Spleen (tissue), 11 donors: ENCODE results near the gene FADS3. TPM values are rescaled to one million over a fixed set of nuclear protein-coding genes. Genes with fewer than 3 reads are reported as not detected.

ENCODE experiments used
- DNase-seq: peaks from one replicate; pipeline ENCODE4 v3.0.0-alpha.2; 2020
- H3K27ac ChIP-seq, 8 donors: fragments of 200-600 bp; sonication (generic) in 7 of 8; 1 replicate in 4 of 8; 2 replicates in 4 of 8; pipeline versions ENCODE4 v1.5.0 to v1.8.0; 2016 to 2021; ENCODE audit warnings: inconsistent platforms in 4 of 8, mild to moderate bottlenecking in 4 of 8, moderate library complexity in 1 of 8
- H3K27me3 ChIP-seq, 7 donors: fragments of 200-600 bp; sonication (generic) in 6 of 7; replicated peaks in 1 of 7; 1 replicate in 4 of 7; 2 replicates in 3 of 7; pipeline versions ENCODE4 v1.5.0 to v1.8.0; 2016 to 2021; ENCODE audit warnings: inconsistent platforms in 3 of 7, mild to moderate bottlenecking in 1 of 7
- H3K36me3 ChIP-seq, 6 donors: fragments of 200-600 bp; sonication (generic) in 5 of 6; 1 replicate in 4 of 6; 2 replicates in 2 of 6; pipeline versions ENCODE4 v1.5.0 to v1.8.0; 2016 to 2021; ENCODE audit warnings: inconsistent platforms in 2 of 6
- H3K4me1 ChIP-seq, 6 donors: fragments of 200-600 bp; sonication (generic) in 5 of 6; 1 replicate in 3 of 6; 2 replicates in 3 of 6; pipeline versions ENCODE4 v1.5.0 to v1.8.0; 2016 to 2021; ENCODE audit warnings: inconsistent platforms in 3 of 6
- H3K4me3 ChIP-seq, 8 donors: fragments of 200-600 bp; sonication (generic) in 7 of 8; 1 replicate in 4 of 8; 2 replicates in 4 of 8; pipeline versions ENCODE4 v1.5.0 to v1.8.0; 2016 to 2021; ENCODE audit warnings: inconsistent platforms in 4 of 8, mild to moderate bottlenecking in 4 of 8, moderate library complexity in 2 of 8
- H3K9me3 ChIP-seq, 8 donors: fragments of 200-600 bp; sonication (generic) in 7 of 8; 1 replicate in 4 of 8; 2 replicates in 4 of 8; pipeline versions ENCODE4 v1.5.0 to v1.8.0; 2016 to 2021; ENCODE audit warnings: inconsistent platforms in 4 of 8
- POLR2A ChIP-seq, 3 donors: fragments of 450-650 bp; IDR thresholded peaks; one replicate each; pipeline ENCODE4 v1.5.1; 2017; ENCODE audit warnings: antibody characterized with exemption in 3 of 3, mild to moderate bottlenecking in 1 of 3
- POLR2AphosphoS5 ChIP-seq, 3 donors: sonication (generic); formaldehyde crosslinking; IDR thresholded peaks; one replicate each; pipeline ENCODE4 v1.5.1; 2017; ENCODE audit warnings: antibody characterized with exemption in 3 of 3
- WGBS, 5 donors: extraction: QIAGEN DNeasy Blood & Tissue Kit in 3 of 5; methylation state at CpG; one replicate each; pipeline versions ENCODE4 v1.1.5 to v1.1.7; 2013 to 2018; 5-methylcytosine and 5-hydroxymethylcytosine counted together
- intact Hi-C: fragments of 100-400 bp; cut with DNase I; formaldehyde crosslinking; loops from one replicate; pipeline ENCODE4 v1.15.0; 2023; ENCODE audit warnings: low total_unique reads
- microRNA-seq, 3 donors: library from miRNA; unstranded; fragments of <30 nt; microRNA quantifications; one replicate each; pipeline versions ENCODE4 to v1.1.0, GENCODE V29; 2019 to 2020
- polyA plus RNA-seq, 3 donors: library from polyadenylated mRNA; stranded (reverse); fragments of 200-250 nt; gene quantifications; one replicate each; pipeline ENCODE4 v1.2.1, GENCODE V29; 2013
- small RNA-seq, 4 donors: library from RNA; depleted of rRNA; stranded (forward); fragments of <200 nt; gene quantifications; one replicate each; pipeline ENCODE3, GENCODE V24; 2016
- total RNA-seq, 7 donors: library from RNA; depleted of rRNA in 3 of 7; stranded (reverse); fragments of >200 nt in 3 of 7; fragmentation: NEBNext Ultra II Directional in 4 of 7; extraction: Animal tissue kit (Norgen Biotek cat#: 25700) in 4 of 7; gene quantifications; one replicate each; pipeline versions ENCODE4 v1.1.0 to v1.2.1, GENCODE V29; 2016 to 2021
- TF ChIP-seq, protein P1 (sequence below), 11 experiments: fragments of 200-600 bp in 7 of 11; fragments of 450-650 bp in 4 of 11; sonication (generic) in 4 of 11; IDR thresholded peaks in 8 of 11; conservative IDR thresholded peaks in 3 of 11; 1 replicate in 7 of 11; 2 replicates in 4 of 11; pipeline versions ENCODE4 v1.4.0 to v1.8.0; 2016 to 2021; ENCODE audit warnings: antibody characterized with exemption in 11 of 11, inconsistent platforms in 4 of 11, mild to moderate bottlenecking in 1 of 11
- donor health status: healthy with polysubstance abuse.
- donor health status: DM: no; HTN: no; CAD: no; lungs with moderate emphysema.
- donor health status: DM: no; HTN: no; CAD: no.
- donor health status: Bipolar disorder and iron deficiency.
- donor health status: healthy.
- donor health status: DM: no; HTN: no; CAD: no.
- donor health status: DM: yes; HTN: yes; CAD: no.

Gene FADS3
- total and polyA plus RNA-seq, 10 donors, result 26.3 to 63.6 (median 38.5) TPM

DNA sequence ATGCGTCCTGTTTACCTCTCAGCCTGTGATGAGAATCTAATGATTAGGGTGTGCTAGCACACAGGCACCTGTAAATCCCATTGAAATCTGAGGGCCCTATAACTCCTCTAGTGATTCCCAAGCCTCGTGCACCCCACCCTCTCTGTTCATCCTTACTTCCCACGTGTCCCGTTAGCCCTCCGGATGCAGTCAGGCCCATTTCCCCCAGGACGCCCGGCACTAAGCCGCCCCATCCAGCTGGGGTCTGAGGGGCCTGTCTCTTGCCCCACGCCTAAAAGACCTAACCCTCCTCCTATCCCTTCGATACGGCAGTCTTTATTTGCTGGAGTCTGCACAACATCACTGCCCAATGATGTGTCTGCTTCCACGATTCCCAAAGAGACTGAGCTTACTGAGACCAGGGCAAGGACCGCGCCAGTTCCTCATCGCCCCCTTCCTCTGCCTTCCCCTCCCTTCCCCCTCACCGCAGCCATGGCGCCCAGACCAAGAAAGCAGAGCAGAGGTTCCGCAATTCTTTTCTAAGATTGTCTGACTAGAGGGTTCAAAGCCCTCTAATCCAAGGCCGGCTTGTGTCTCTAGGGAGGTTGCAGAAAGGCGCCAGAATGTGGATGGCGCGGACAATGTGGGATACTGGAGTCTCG, 64.3 kb downstream of the FADS3 start:
- Histone ChIP-seq H3K9me3 (no peaks in the 10 kb centered on the region), H3K27me3 (peaks cover 0 to 28% (median 6%) of the 10 kb centered on the region in 7 donors), H3K36me3 (no peaks in the 10 kb centered on the region), H3K27ac (peak overlapping the region in 7 of 8 donors; percentile 12 to 88 (median 71)), H3K4me3 (peak overlapping the region; percentile 45 to 75 (median 58)), H3K4me1 (peaks cover 8 to 57% (median 29%) of the 10 kb centered on the region in 6 donors)
- DNase-seq, result peak; percentile 81
- 14 to 24% (median 20%) methylated on average over 22 to 23 of the region's 23 CpGs for WGBS, 5 donors
- TF ChIP-seq POLR2A (IDR thresholded peaks at IDR 0.05) (no peak), POLR2AphosphoS5 (IDR thresholded peaks at IDR 0.05) (no peak)
- TF ChIP-seq, protein P1, sequence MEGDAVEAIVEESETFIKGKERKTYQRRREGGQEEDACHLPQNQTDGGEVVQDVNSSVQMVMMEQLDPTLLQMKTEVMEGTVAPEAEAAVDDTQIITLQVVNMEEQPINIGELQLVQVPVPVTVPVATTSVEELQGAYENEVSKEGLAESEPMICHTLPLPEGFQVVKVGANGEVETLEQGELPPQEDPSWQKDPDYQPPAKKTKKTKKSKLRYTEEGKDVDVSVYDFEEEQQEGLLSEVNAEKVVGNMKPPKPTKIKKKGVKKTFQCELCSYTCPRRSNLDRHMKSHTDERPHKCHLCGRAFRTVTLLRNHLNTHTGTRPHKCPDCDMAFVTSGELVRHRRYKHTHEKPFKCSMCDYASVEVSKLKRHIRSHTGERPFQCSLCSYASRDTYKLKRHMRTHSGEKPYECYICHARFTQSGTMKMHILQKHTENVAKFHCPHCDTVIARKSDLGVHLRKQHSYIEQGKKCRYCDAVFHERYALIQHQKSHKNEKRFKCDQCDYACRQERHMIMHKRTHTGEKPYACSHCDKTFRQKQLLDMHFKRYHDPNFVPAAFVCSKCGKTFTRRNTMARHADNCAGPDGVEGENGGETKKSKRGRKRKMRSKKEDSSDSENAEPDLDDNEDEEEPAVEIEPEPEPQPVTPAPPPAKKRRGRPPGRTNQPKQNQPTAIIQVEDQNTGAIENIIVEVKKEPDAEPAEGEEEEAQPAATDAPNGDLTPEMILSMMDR (IDR thresholded peaks at IDR 0.05 in 8 of 11, conservative IDR thresholded peaks at IDR 0.05 in 3 of 11), result no peak
- intact Hi-C loops, result no loop called here

Small RNAs within 50 kb of the gene (microRNA-seq; reads per million reads assigned to microRNA genes)
- gene MIR6746, result 0 to 1.8 (median 0.85) reads per million in 3 donors

Small RNAs within 50 kb of the gene (small RNA-seq; reads per million reads assigned to genes)
- gene MIR6746, result 0 to 0.08 (median 0) reads per million in 4 donors
- gene RNU6-1243P, result 0 reads per million in 4 donors

Other genes starting within 250 kb of the FADS3 start
- gene DAGLA, start 211.2 kb downstream of the FADS3 start, total RNA-seq, result 1 to 10 TPM; 2.0 to 5.0 (median 3.9) TPM
- 1 to 10 TPM in 1 of 3 donors, under 1 TPM in 2; 0.27 to 1.2 (median 0.35) TPM for gene DAGLA, start 211.2 kb downstream of the FADS3 start, polyA plus RNA-seq
- 1 to 10 TPM in 1 of 7 donors, under 1 TPM in 6; 0.32 to 1.5 (median 0.79) TPM for gene MYRF, start 138.9 kb downstream of the FADS3 start, total RNA-seq
- gene MYRF, start 138.9 kb downstream of the FADS3 start, polyA plus RNA-seq, result under 1 TPM; 0.15 to 0.50 (median 0.45) TPM
- 10 to 100 TPM; 52.4 to 85.2 (median 62.0) TPM for gene TMEM258, start 98.9 kb downstream of the FADS3 start, total RNA-seq
- 100 to 1,000 TPM; 122 to 185 (median 125) TPM for gene TMEM258, start 98.9 kb downstream of the FADS3 start, polyA plus RNA-seq
- gene FEN1, start 98.6 kb downstream of the FADS3 start, total RNA-seq, result 10 to 100 TPM in 5 of 7 donors, 1 to 10 TPM in 2; 8.9 to 17.2 (median 14.8) TPM
- 10 to 100 TPM in 2 of 3 donors, 1 to 10 TPM in 1; 7.3 to 16.7 (median 15.9) TPM for gene FEN1, start 98.6 kb downstream of the FADS3 start, polyA plus RNA-seq
- gene FADS1, start 74.5 kb downstream of the FADS3 start, total RNA-seq, result 10 to 100 TPM in 6 of 7 donors, 1 to 10 TPM in 1; 8.6 to 25.6 (median 12.9) TPM
- gene FADS1, start 74.5 kb downstream of the FADS3 start, polyA plus RNA-seq, result 1 to 10 TPM; 2.2 to 6.7 (median 3.3) TPM
- gene FADS2, start 63.2 kb downstream of the FADS3 start, total RNA-seq, result 10 to 100 TPM in 5 of 7 donors, 1 to 10 TPM in 2; 2.8 to 20.6 (median 11.1) TPM
- 10 to 100 TPM in 2 of 3 donors, 1 to 10 TPM in 1; 5.5 to 16.8 (median 14.6) TPM for gene FADS2, start 63.2 kb downstream of the FADS3 start, polyA plus RNA-seq
- gene RAB3IL1, start 26.0 kb upstream of the FADS3 start, total RNA-seq, result 10 to 100 TPM; 34.3 to 57.1 (median 39.5) TPM
- gene RAB3IL1, start 26.0 kb upstream of the FADS3 start, polyA plus RNA-seq, result 10 to 100 TPM in 2 of 3 donors, 1 to 10 TPM in 1; 6.5 to 17.6 (median 14.1) TPM
- gene BEST1, start 58.8 kb upstream of the FADS3 start, total RNA-seq, result 10 to 100 TPM in 5 of 7 donors, 1 to 10 TPM in 2; 6.8 to 20.4 (median 12.3) TPM
- 1 to 10 TPM; 2.6 to 4.3 (median 3.0) TPM for gene BEST1, start 58.8 kb upstream of the FADS3 start, polyA plus RNA-seq
- gene FTH1, start 76.1 kb upstream of the FADS3 start, total RNA-seq, result 1,000 to 10,000 TPM; 1,915 to 2,864 (median 2,469) TPM
- 1,000 to 10,000 TPM; 2,005 to 3,321 (median 2,533) TPM for gene FTH1, start 76.1 kb upstream of the FADS3 start, polyA plus RNA-seq
- gene INCENP, start 232.5 kb upstream of the FADS3 start, total RNA-seq, result 10 to 100 TPM; 22.2 to 32.4 (median 28.8) TPM
- gene INCENP, start 232.5 kb upstream of the FADS3 start, polyA plus RNA-seq, result 1 to 10 TPM; 1.8 to 5.3 (median 3.0) TPM